Panc1 (cell line): Measurements from ENCODE around the gene C2orf42. TPM values are rescaled to one million over a fixed set of nuclear protein-coding genes. Genes with fewer than 3 reads are reported as not detected.
"Not testable (repeated sequence)": the region's sequence is repeated elsewhere in the genome, so short reads cannot be mapped to it uniquely, and the experiment has no call there.

Source experiments
- ATAC-seq: fragments of 200-7000 bp; cut with Tn5 transposase; 2 replicates; pipeline ENCODE4 v1.9.1; 2020; ENCODE audit warnings: mild to moderate bottlenecking, moderate library complexity
- BruUV-seq: library from RNA; stranded (reverse); fragments of 400-500 nt; replicated peaks from 2 replicates; lab custom pipeline; 2021; lab: Mats Ljungman, UMichigan
- CTCF ChIA-PET: fragments of 300-600 bp; sonication (Branson Sonifier 250); formaldehyde crosslinking; loops from one replicate; lab custom pipeline; 2022; ENCODE audit warnings: antibody characterized with exemption; lab: Charles Lee
- POLR2A ChIA-PET: fragments of 300-600 bp; sonication (Branson Sonifier 250); formaldehyde crosslinking; loops from one replicate; lab custom pipeline; 2022; ENCODE audit warnings: antibody characterized with exemption; lab: Charles Lee
- DNase-seq: peaks from one replicate; pipeline ENCODE4 v3.0.0-alpha.2; 2010; ENCODE audit warnings: low read depth, low spot score
- H3K27ac ChIP-seq: 2 replicates; pipeline ENCODE4 v1.5.1; 2011; ENCODE audit warnings: mild to moderate bottlenecking, low read length, inconsistent platforms
- H3K27me3 ChIP-seq: fragments of 200-500 bp; sonication (Bioruptor generic); 2 replicates; pipeline ENCODE4 v1.6.0; 2014; ENCODE audit warnings: low read length, inconsistent platforms; ENCODE audit not compliant: control insufficient read depth, insufficient read depth
- H3K36me3 ChIP-seq: fragments of 200-500 bp; sonication (Bioruptor generic); 2 replicates; pipeline ENCODE4 v1.5.1; 2014; ENCODE audit warnings: inconsistent platforms, mild to moderate bottlenecking, low read length, moderate library complexity; ENCODE audit not compliant: control insufficient read depth, insufficient read depth
- H3K4me1 ChIP-seq: 2 replicates; pipeline ENCODE4 v1.5.1; 2011; ENCODE audit warnings: inconsistent platforms, mild to moderate bottlenecking, low read length, moderate library complexity; ENCODE audit not compliant: control insufficient read depth, insufficient read depth
- H3K4me3 ChIP-seq, 2 experiments: 2 replicates each; pipeline ENCODE4 v1.5.1; 2011 to 2012; ENCODE audit warnings: low read depth in 2 of 2, low read length in 2 of 2, mild to moderate bottlenecking in 2 of 2, inconsistent platforms in 1 of 2, moderate library complexity in 1 of 2
- H3K9me3 ChIP-seq: fragments of 200-500 bp; sonication (Bioruptor generic); 2 replicates; pipeline ENCODE4 v1.5.1; 2014; ENCODE audit warnings: low read depth, mild to moderate bottlenecking, inconsistent platforms, low read length, moderate library complexity; ENCODE audit not compliant: control insufficient read depth, insufficient read depth
- CTCF ChIP-seq: fragments of 450-650 bp; IDR thresholded peaks from 2 replicates; pipeline ENCODE4 v1.5.1; 2017; ENCODE audit warnings: mild to moderate bottlenecking
- POLR2AphosphoS5 ChIP-seq: IDR thresholded peaks from 2 replicates; pipeline ENCODE4 v1.6.1; 2012; ENCODE audit warnings: mild to moderate bottlenecking, low read depth, low read length, moderate library complexity
- REST ChIP-seq, 2 experiments: IDR thresholded peaks; 2 replicates each; pipeline ENCODE4 v1.6.1; 2011 to 2012; ENCODE audit warnings: low read depth in 2 of 2, control low read depth in 1 of 2, low read length in 1 of 2, mild to moderate bottlenecking in 1 of 2, moderate library complexity in 1 of 2; ENCODE audit not compliant: insufficient read depth in 1 of 2
- SIN3A ChIP-seq: IDR thresholded peaks from 2 replicates; pipeline ENCODE4 v1.6.1; 2012; ENCODE audit warnings: low read depth, mild to moderate bottlenecking, low read length, moderate library complexity, borderline replicate concordance; ENCODE audit not compliant: insufficient read depth
- TCF7L2 ChIP-seq: IDR thresholded peaks from 2 replicates; pipeline ENCODE4 v1.6.1; 2011; ENCODE audit warnings: mild to moderate bottlenecking, low read depth, low read length, inconsistent platforms
- in situ Hi-C: cut with HindIII; loops from 2 replicates; pipeline ENCODE4 v1.10.0; 2016; ENCODE audit warnings: low sequenced_read_pairs, low pct_unique_long_range_greater_than_20kb
- intact Hi-C: fragments of 100-400 bp; cut with micrococcal nuclease; formaldehyde crosslinking; loops from one replicate; pipeline ENCODE4 v1.10.0; 2022; ENCODE audit not compliant: unreplicated experiment
- total RNA-seq: library from RNA; stranded (reverse); gene quantifications from one replicate; pipeline ENCODE4 v1.2.1, GENCODE V29; 2021; ENCODE audit not compliant: unreplicated experiment

Gene C2orf42
- total RNA-seq, 1 experiment from 2014 or later: 15.4 TPM

GRCh38 chr2:70181363-70181956 is 9.4 kb downstream of the C2orf42 start:
- Histone ChIP-seq H3K27ac (no peak overlapping the region), H3K4me1 (no peaks in the 10 kb centered on the region), H3K4me3 (no peak overlapping the region), H3K27me3 (no peaks in the 10 kb centered on the region), H3K36me3 (peaks cover 5% of the 10 kb centered on the region; the same call in 1 of the 2 replicates), H3K9me3 (no peaks in the 10 kb centered on the region)
- TF ChIP-seq CTCF: no peak
- DNase-seq (no peak), ATAC-seq (no peak)
- ChIA-PET CTCF (no interaction called here), POLR2A (interaction anchor here (0.5 to 0.7 kb wide), 2 partner anchors 8 to 31 kb away, joined by 3 to 7 read pairs; no protein-coding TSS in a partner anchor)
- intact Hi-C loops (no loop called here), in situ Hi-C loops (no loop called here)
- no TSS peak for BruUV-seq

GRCh38 chr2:70173520-70173919 is 17.3 kb downstream of the C2orf42 start:
- Histone ChIP-seq H3K27me3 (no peaks in the 10 kb centered on the region), H3K4me3 (no peak overlapping the region), H3K9me3 (no peaks in the 10 kb centered on the region), H3K36me3 (peaks cover 4% of the 10 kb centered on the region; the same call in 1 of the 2 replicates), H3K4me1 (no peaks in the 10 kb centered on the region), H3K27ac (no peak overlapping the region)
- ChIA-PET CTCF (no interaction called here), POLR2A (no interaction called here)
- in situ Hi-C loops: no loop called here
- intact Hi-C loops: no loop called here
- ATAC-seq (no peak), DNase-seq (no peak)
- TF ChIP-seq POLR2AphosphoS5 (no peak), TCF7L2 (no peak), CTCF (no peak), REST (IDR thresholded peaks at IDR 0.05; ENCODE audit: insufficient read depth in 1 of 2, low read depth in 2 of 2, low read length in 1 of 2) (no peak), SIN3A (no peak)
- no TSS peak for BruUV-seq

GRCh38 chr2:70169654-70170245 is 21.1 kb downstream of the C2orf42 start:
- intact Hi-C loops, H3K4me1 ChIP-seq, H3K36me3 ChIP-seq, in situ Hi-C loops, H3K27ac ChIP-seq, DNase-seq, CTCF ChIA-PET, H3K9me3 ChIP-seq, H3K4me3 ChIP-seq, POLR2A ChIA-PET, ATAC-seq, H3K27me3 ChIP-seq, BruUV-seq: not testable (repeated sequence)
